Psoas muscle (tissue), 8 donors: Measurements from ENCODE around the gene RAD51AP2. TPM values are rescaled to one million over a fixed set of nuclear protein-coding genes. Genes with fewer than 3 reads are reported as not detected.

ENCODE experiments used
- ATAC-seq, 4 donors: fragments of 200-7000 bp; cut with Tn5 transposase; one replicate each; pipeline ENCODE4 v1.9.1; 2020; ENCODE audit warnings: moderate library complexity in 3 of 4, mild to moderate bottlenecking in 2 of 4
- DNase-seq, 2 donors: peaks; one replicate each; pipeline ENCODE4 v3.0.0-alpha.2; 2020
- H3K27ac ChIP-seq: fragments of 200-600 bp; one replicate; pipeline ENCODE4 v1.8.0; 2022
- H3K27me3 ChIP-seq, 3 donors: fragments of 200-600 bp in 1 of 3; one replicate each; pipeline versions ENCODE4 v1.6.1 to v1.8.0; 2013 to 2022; ENCODE audit warnings: low read length in 2 of 3, mild to moderate bottlenecking in 2 of 3, moderate library complexity in 1 of 3; ENCODE audit not compliant: insufficient read depth in 3 of 3
- H3K36me3 ChIP-seq, 2 donors: fragments of 200-600 bp in 1 of 2; one replicate each; pipeline versions ENCODE4 v1.6.1 to v1.8.0; 2013 to 2022; ENCODE audit warnings: low read depth in 1 of 2, mild to moderate bottlenecking in 1 of 2, moderate library complexity in 1 of 2; ENCODE audit not compliant: insufficient read depth in 1 of 2
- H3K4me1 ChIP-seq: fragments of 200-600 bp; one replicate; pipeline ENCODE4 v1.8.0; 2022
- H3K4me3 ChIP-seq: fragments of 200-600 bp; one replicate; pipeline ENCODE4 v1.8.0; 2022; ENCODE audit warnings: mild to moderate bottlenecking
- H3K9me3 ChIP-seq: fragments of 200-600 bp; one replicate; pipeline ENCODE4 v1.8.0; 2022
- WGBS, 3 donors: extraction: QIAGEN DNeasy Blood & Tissue Kit; methylation state at CpG; one replicate each; pipeline versions ENCODE4 v1.1.6 to v1.1.7; 2013; 5-methylcytosine and 5-hydroxymethylcytosine counted together
- intact Hi-C, 2 donors: fragments of 100-400 bp; cut with DNase I; formaldehyde crosslinking; loops; one replicate each; pipeline versions ENCODE4 v1.11.0 to v1.14.2; 2022
- polyA plus RNA-seq, 3 donors: library from polyadenylated mRNA; stranded (reverse); fragments of 200-250 nt; gene quantifications; one replicate each; pipeline ENCODE4 v1.2.3, GENCODE V29; 2013
- total RNA-seq, 4 donors: library from RNA; stranded (reverse); fragmentation: NEBNext Ultra II Directional in 2 of 4; extraction: Animal tissue kit (Norgen Biotek cat#: 25700) in 2 of 4; gene quantifications; one replicate each; pipeline versions ENCODE4 v1.2.1 to v1.2.4, GENCODE V29; 2021 to 2023
- TF ChIP-seq, protein P1 (sequence below): fragments of 200-600 bp; IDR thresholded peaks from one replicate; pipeline ENCODE4 v1.8.0; 2022; ENCODE audit warnings: antibody characterized with exemption
- donor health status: healthy with polysubstance abuse.
- donor health status: DM: no; HTN: no; CAD: no; lungs with moderate emphysema.
- donor health status: Bipolar disorder and iron deficiency.
- donor health status: healthy.
- donor health status: DM: yes; HTN: yes; CAD: no.
- donor health status: DM: no; HTN: no; CAD: no.
- donor health status: DM: no; HTN: no; CAD: no.
- donor health status: DM: yes; HTN: yes; CAD: no.

The RAD51AP2 gene
- total and polyA plus RNA-seq, 7 donors, result 0.01 to 0.06 TPM; not detected in 5

DNA sequence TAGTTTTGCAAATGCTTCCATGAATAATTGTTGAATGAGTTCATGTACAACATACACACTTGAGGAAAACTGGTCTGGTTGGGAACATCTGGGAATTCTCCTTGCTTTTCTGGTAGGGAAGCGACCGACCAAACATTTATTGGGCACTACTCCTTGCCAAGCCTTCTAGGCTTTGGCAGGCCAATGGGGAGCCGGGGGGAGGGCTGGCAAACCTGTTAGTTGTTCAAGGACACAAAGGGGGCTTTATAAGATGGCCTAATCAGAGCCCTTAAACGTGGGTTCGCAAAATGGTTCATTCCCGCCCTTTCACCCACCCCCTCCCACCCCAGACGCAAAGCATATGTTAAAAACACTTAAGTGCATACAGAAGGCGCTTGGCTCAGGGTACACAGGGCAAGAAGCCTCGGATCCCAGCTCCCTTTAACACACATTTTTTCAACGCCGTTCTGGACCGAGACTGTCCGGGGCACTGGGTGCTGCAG, 21.4 kb upstream of the RAD51AP2 start:
- TF ChIP-seq, protein P1, sequence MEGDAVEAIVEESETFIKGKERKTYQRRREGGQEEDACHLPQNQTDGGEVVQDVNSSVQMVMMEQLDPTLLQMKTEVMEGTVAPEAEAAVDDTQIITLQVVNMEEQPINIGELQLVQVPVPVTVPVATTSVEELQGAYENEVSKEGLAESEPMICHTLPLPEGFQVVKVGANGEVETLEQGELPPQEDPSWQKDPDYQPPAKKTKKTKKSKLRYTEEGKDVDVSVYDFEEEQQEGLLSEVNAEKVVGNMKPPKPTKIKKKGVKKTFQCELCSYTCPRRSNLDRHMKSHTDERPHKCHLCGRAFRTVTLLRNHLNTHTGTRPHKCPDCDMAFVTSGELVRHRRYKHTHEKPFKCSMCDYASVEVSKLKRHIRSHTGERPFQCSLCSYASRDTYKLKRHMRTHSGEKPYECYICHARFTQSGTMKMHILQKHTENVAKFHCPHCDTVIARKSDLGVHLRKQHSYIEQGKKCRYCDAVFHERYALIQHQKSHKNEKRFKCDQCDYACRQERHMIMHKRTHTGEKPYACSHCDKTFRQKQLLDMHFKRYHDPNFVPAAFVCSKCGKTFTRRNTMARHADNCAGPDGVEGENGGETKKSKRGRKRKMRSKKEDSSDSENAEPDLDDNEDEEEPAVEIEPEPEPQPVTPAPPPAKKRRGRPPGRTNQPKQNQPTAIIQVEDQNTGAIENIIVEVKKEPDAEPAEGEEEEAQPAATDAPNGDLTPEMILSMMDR, result no peak
- DNase-seq (no peak), ATAC-seq (peak in 1 of 4 donors; percentile 28)
- H3K4me3 ChIP-seq, result peak overlapping the region; percentile 68
- H3K4me1 ChIP-seq, result no peaks in the 10 kb centered on the region
- H3K9me3 ChIP-seq, result no peaks in the 10 kb centered on the region
- no peaks in the 10 kb centered on the region for H3K36me3 ChIP-seq
- peaks cover 0 to 10% (median 7%) of the 10 kb centered on the region in 3 donors for H3K27me3 ChIP-seq
- intact Hi-C loops, result loop anchor here in 1 of 2 donors (5.0 kb wide), 1 partner anchor 32 kb away; no protein-coding TSS in a partner anchor
- H3K27ac ChIP-seq, result peak overlapping the region; percentile 66
- 6 to 17% (median 11%) methylated on average over 13 of the region's 13 CpGs for WGBS, 3 donors

- Histone ChIP-seq H3K4me1 (no peaks in the 10 kb centered on the region), H3K4me3 (peak overlapping the region; percentile 68), H3K27ac (peak overlapping the region; percentile 66), H3K27me3 (peaks cover 0 to 10% (median 7%) of the 10 kb centered on the region in 3 donors), H3K36me3 (no peaks in the 10 kb centered on the region), H3K9me3 (no peaks in the 10 kb centered on the region)
- TF ChIP-seq, protein P1, result no peak
- 1 to 2% (median 2%) methylated on average over 49 to 52 of the region's 52 CpGs for WGBS, 3 donors
- peak; percentile 91 to 94 (median 92) for ATAC-seq
- peak; percentile 54 to 87 for DNase-seq
- intact Hi-C loops, result no loop called here
These were observed 20.8 kb upstream of the RAD51AP2 start for GRCh38 chr2:17538844-17539554.

DNA sequence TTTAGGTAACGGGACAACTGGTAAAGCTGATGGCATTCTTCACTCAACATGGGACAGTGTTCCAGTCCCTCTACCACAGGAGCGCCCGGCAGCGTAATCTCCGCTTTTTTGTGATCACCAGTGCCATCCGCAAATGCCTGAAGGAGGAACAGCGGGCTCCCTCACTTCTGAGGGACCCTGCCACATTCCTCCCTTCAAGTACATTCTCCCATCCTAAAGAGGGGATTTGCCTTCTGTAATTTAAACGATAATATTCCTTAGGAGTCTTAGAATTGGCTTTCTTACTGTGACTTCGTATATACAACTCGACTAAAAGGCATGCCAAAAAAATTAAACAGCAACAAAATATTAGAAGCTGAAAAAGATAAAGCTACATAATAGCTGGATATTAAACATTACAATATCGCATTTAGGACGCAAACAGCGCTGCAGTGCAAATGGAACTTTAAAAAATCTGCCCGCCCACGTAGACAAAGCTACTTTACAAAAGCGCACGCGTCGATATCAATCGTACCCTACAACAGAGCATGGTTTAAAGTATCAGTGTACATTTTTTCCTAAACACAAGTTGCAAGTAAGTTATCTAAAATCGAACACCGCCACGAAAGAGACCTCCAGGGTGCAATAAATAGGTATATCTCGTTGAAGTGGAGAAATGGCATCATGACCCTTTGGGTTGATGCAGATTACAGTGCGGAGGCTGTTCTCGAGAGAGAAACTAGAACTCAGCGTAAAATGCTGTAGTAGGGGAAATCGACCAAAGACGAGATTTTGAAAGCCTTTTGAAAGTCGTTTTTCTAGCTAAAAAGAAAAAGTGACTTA, 20.0 kb upstream of the RAD51AP2 start:
- Histone ChIP-seq H3K9me3 (no peaks in the 10 kb centered on the region), H3K27me3 (peaks cover 0 to 10% (median 7%) of the 10 kb centered on the region in 3 donors), H3K36me3 (no peaks in the 10 kb centered on the region), H3K4me3 (peak overlapping the region; percentile 68), H3K4me1 (no peaks in the 10 kb centered on the region), H3K27ac (peak overlapping the region; percentile 66)
- 6 to 11% (median 10%) methylated on average over 30 of the region's 30 CpGs for WGBS, 3 donors
- intact Hi-C loops, result no loop called here
- peak; percentile 7 to 21 (median 11) for ATAC-seq
- TF ChIP-seq, protein P1, result no peak
- no peak for DNase-seq

- 80 to 94% (median 88%) methylated on average over 2 of the region's 2 CpGs for WGBS, 3 donors
- H3K36me3 ChIP-seq, result no peaks in the 10 kb centered on the region
- DNase-seq (no peak), ATAC-seq (no peak)
- no peak overlapping the region for H3K4me3 ChIP-seq
- TF ChIP-seq, protein P1, result no peak
- peaks cover 0 to 10% (median 0%) of the 10 kb centered on the region in 3 donors for H3K27me3 ChIP-seq
- no peak overlapping the region for H3K27ac ChIP-seq
- no peaks in the 10 kb centered on the region for H3K4me1 ChIP-seq
- intact Hi-C loops, result no loop called here
- no peaks in the 10 kb centered on the region for H3K9me3 ChIP-seq
These were observed 18.2 kb upstream of the RAD51AP2 start for GRCh38 chr2:17536416-17536815.
